Stimulated activated CD8-positive, alpha-beta memory T cell treated with anti-CD3 and anti-CD28 coated beads, Interleukin-7, amount 100 ng/mL, for 48 hours (primary cell): ENCODE results near the gene CAMTA1.

Experiments used
- DNase-seq, 2 donors: peaks; one replicate each; pipeline ENCODE4 v3.0.0-alpha.2; 2020; ENCODE audit warnings: low read depth in 1 of 2; ENCODE audit errors: extremely low read depth in 1 of 2

Gene CAMTA1

GRCh38 chr1:6953907-6954364 lies 168.7 kb downstream of the CAMTA1 start:
- no peak for DNase-seq

DNA sequence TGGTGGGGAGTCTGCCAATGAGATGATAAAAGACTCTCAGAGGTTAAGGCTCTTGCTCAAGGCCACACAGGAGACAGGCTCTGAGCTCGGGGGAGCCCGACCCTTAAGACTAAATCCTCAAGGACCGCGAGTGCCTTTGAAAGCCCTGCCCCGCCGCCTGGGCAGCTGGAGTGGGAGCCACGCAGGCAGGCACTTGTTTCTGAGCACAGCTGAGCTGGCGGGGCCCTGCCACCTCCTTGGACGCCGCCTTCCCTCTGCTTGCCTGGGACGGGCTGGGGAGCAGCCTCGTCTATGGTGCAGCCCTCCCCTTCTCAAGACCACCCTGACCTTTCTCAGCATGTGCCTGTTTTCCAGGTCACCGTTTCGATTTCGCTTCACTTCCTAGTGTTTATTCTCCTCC lies 169.3 kb downstream of the CAMTA1 start:
- DNase-seq = no peak

DNA sequence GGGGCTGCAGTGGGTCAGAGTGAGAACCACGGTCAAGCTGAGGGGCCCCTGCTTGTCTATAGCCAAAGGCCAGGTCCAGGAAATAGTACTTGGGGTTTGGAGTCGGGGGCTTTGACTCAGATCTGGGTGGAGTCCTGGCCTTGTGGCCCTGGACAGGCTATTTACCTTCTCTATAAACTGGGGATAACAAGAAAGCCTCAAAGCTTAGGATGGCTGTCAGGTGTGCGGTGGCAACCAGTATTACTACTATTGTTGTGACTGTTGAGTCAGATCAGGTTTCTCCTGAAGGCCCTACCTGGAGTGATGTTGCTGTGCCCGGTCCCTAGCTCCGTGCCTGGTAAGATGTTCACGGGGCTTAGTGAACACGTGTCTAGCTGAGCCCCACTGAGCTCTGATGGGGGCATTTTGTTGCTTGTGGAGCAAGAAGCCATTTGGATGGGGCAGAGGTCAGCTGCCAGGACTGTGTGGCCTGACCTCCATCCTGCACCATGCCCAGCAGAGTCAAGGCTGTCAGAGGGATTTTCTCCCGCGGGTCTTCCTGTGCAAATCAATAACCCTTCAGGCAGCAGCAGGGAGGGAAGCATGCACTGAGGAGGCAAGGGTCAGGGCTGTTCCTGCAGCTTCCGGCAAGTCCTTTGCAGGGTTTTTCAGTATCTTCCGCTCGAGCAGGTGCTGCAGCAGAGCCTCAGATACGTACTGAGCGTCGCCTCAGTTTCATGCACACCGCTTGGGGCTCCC lies 170.3 kb downstream of the CAMTA1 start:
- no peak for DNase-seq

GRCh38 chr1:6956488-6957159 lies 171.4 kb downstream of the CAMTA1 start:
- no peak for DNase-seq

GRCh38 chr1:6957341-6957740 lies 172.1 kb downstream of the CAMTA1 start:
- no peak for DNase-seq

- no peak for DNase-seq
These were observed 173.3 kb downstream of the CAMTA1 start for GRCh38 chr1:6958407-6959030.

- no peak for DNase-seq
These were observed 174.2 kb downstream of the CAMTA1 start for GRCh38 chr1:6959491-6959890.

DNA sequence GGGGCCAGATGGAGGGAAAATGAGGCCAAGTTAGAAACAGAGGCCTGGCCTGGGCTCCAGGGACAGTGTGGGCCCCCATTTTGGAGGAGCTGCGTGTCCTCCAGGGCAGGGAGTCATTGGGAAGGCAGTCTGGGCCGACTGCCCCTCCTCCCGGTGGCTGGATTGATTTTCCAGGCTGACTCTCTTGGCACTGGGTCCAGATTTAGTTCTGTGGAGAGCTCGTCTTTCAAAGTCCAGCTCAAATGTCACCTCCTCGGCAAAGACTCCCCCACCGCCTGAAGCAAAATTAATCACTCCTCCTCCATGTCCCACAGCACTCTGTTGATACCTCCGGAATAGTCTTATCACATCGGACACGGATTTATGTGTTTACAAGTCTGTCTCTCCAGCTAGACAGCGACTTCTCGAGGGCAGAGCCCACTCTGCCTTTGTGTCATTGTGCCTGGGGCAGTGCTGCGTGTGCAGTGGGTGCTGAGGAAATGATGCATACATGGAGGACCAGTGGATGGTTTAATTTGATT lies 175.1 kb downstream of the CAMTA1 start:
- DNase-seq = no peak

DNA sequence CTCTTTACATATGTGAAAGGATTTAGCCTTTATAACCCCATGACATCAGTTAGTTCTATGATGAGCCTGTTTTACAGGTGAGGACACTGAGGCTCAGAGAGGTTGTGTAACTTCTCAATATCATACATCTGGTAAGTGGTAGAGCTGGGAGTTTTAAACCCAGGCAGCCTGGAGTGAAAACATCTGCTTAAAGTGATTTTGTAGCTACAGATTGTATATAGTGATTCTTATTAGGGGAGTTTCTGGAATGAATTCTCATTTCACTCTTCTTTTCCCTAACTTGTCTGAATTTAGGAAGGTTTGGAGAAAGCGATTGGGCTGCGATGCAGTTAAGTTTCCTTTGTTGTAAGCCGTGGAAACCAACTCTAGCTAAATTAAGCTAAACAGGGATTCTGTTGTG lies 175.6 kb downstream of the CAMTA1 start:
- no peak for DNase-seq

DNA sequence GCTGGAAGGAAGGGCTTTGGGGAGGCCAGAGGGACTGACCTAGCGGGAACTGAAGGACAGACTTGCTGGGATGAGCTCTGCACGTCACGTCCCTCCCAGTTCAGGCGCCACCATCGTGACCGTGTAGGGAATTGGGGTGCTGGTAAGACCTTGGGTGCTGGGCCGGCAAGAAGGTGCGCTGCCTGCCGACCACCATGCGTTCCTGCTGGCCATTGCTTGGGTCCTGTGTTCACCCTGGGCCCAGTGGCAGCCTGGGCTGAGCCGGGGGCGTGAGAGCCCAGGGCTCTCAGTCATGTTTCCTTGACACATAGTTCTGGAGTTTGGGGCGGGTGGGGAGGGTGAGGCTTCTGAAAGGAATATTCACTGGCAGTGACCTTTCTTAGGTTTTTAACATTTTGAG lies 176.0 kb downstream of the CAMTA1 start:
- no peak for DNase-seq

- DNase-seq = no peak
These were observed 176.7 kb downstream of the CAMTA1 start for GRCh38 chr1:6961905-6962477.

DNA sequence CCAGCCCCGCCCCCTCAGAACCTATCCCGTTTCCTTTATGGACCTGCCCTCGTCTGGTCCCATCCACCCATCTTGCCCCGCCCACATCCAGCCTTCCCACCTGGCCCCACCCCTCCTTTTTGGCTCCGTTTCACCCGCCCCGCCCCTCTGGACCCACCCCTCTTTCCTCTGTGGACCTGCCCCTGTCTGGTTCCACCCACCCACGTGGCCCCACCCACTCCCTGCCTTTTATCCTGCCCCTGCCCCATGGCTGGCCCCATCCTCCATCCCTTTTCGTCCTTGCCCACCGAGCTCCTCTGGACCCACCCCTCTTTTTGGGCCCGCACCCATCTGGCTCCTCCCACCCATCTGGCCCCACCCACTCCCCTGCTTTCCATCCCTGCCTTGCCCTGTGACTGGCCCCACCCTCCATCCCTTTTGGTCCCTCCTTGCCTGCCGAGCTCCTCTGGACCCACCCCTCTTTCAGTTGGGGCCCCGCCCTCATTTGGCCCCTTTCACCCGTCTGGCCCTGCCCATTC lies 177.3 kb downstream of the CAMTA1 start:
- peak; percentile 47 to 80 for DNase-seq

DNA sequence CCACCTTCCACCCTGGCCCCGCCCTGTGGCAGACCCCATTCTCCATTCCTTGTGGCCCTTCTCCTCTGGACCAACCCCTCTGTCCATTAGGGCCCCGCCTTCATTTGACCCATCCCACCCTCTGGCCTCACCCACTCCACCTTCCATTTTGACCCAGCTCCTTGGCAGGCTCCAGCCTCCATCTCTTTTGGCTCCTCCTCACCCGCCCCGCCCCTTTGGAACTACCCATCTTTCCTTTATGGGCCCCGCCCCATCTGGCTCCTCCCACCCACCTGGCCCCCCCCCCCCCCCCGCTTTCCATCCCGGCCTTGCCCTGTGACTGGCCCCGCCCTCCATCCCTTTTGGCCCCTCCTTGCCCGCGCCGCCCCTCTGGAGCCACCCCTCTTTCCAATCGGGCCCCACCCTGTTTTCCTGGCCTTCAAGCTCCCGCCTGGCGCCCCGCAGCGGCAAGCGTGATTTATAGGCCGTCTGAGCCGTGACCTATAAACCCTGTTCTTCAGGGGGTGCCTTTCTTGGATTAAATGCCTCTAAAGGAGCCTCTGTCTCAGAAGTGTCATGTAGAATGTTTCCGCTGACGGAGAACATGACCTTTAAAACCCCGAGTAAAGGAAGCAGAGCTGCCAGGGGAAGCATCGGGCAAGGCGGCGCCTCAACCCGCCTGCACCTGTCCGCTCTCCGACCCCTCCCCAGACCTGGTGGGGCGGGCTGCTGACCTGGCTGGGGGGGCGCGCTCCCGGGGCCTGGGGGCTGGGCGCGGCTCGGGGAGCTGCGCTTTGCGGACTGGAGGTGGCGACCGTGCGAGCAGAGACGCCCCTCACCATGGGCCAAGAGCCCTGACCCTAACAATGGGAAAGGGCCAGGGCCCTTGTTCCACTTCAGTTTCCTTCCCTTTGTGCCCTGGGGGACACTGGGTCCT lies 178.0 kb downstream of the CAMTA1 start:
- peak; percentile 47 to 79 for DNase-seq

DNA sequence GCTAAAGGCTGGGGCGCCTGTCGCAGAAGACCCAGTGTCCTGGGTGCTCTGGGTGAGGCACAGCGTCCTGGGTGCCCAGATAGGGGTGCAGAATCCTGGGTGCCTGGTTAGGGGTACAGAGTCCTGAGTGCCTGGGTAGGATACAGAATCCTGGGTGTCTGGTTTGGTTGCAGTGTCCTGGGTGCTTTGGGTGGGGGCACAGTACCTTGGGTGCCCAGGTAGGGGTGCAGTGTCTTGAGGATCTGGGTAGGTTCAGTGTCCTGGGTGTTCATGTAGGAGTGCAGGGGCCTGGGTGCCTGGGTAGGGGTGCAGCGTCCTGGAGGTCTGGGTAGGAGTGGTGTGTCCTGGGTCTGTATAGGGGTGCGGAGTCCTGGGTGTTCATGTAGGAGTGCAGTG lies 178.7 kb downstream of the CAMTA1 start:
- DNase-seq = no peak

DNA sequence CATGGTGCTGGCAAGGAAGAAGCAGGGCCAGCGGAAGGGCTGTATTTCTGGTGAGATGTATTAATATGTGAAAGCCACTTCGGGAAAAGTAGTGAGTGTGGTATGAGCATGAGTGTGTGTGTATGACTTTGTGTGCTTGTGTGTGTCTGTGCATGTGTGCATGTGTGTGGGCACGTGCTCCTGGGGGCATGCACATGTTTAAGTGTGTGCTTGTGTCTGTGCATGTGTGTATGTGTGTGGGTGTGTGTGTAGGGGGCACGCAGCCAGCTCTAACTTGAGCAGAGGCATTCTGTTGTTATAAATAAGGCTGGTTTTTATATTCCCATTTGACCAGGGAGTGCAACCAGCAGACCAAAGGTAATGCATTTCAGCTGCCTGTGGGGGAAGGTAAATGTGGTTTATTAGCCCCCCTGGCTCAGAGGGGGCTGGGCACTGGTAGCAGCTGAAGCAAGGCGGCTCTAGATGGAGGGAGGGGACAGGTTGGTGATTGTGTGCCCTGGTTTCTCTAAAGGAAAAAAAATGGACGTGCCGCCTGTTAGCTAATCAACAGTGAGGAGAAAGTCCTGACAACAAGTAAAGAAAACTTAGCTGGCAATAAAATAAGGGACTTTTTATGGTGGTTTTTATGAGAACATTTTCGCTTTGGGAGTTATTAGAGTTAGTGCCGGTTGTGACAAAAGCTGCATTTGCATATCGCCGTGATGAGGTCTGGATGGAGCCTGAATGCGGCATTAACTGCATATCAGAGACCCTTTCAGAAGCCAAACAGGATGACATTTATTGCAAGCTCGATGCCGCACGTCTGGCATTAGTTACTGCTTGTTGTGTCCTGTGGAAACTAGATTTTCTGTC lies 180.1 kb downstream of the CAMTA1 start:
- DNase-seq = no peak

- DNase-seq = no peak
These were observed 180.6 kb downstream of the CAMTA1 start for GRCh38 chr1:6965935-6966241.

DNA sequence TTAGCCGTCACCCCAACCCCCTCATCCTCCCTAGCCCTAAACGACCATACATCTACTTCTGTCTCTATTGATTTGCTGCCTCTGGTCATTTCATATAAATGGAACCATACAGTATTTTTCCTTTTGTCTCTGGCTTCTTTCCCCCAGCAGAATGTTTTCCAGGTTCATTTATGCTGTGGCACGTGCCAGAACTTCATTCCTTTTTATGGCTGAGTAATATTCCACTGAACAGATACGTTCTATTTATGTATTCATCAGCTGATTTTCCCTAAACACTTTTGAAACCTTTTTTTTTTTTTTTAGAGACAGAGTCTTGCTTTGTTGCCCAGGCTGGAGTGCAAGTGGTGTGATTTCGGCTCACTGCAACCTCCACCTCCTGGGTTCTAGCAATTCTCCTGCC lies 181.1 kb downstream of the CAMTA1 start:
- no peak for DNase-seq

- no peak for DNase-seq
These were observed 182.3 kb downstream of the CAMTA1 start for GRCh38 chr1:6967431-6968111.

DNA sequence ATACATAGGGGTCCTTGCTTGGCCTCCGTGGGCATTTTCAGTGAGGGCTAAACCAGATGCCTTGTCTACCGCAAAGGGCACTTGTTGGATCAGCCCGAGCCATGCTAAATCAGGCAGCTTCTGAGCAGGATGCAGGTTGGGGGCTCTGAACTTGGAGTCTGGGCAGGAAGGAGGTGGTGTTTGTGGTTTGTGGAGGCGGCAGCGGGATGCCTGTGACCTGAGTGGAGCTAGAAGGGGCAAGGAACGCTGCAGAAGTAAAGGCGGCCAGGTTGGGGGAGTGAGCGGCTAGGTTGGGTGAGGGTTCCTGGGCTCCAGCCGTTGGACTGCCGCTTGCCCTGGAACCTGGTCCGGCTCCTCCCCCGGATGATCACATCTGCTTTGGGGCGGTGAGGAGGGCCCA lies 183.9 kb downstream of the CAMTA1 start:
- peak in 1 of 2 donors; percentile 29 for DNase-seq
